Fibroblast of the aortic adventitia (primary cell): ENCODE results near the gene ITGA8. TPM values are rescaled to one million over a fixed set of nuclear protein-coding genes. Genes with fewer than 3 reads are reported as not detected.
"Not testable (repeated sequence)": the region's sequence is repeated elsewhere in the genome, so short reads cannot be mapped to it uniquely, and the experiment has no call there.

Experiments used
- DNase-seq: peaks from one replicate; pipeline ENCODE4 v3.0.0-alpha.2; 2010; ENCODE audit warnings: low read depth
- H3K4me3 ChIP-seq: 2 replicates; pipeline ENCODE4 v1.5.1; 2011; ENCODE audit warnings: low read depth, mild to moderate bottlenecking, control low read depth, low read length, moderate library complexity
- total RNA-seq: library from RNA; depleted of rRNA; stranded (reverse); fragments of >200 nt; gene quantifications from 2 replicates; pipeline ENCODE4 v1.2.3, GENCODE V29; 2012; ENCODE audit warnings: low replicate concordance
- TF ChIP-seq, protein P1 (sequence below): IDR thresholded peaks from 2 replicates; pipeline ENCODE4 v1.5.1; 2011; ENCODE audit warnings: mild to moderate bottlenecking, low read length, control low read depth, inconsistent platforms; ENCODE audit not compliant: insufficient read depth

The ITGA8 gene
- total RNA-seq, 1 donor: 38.5 TPM

DNA sequence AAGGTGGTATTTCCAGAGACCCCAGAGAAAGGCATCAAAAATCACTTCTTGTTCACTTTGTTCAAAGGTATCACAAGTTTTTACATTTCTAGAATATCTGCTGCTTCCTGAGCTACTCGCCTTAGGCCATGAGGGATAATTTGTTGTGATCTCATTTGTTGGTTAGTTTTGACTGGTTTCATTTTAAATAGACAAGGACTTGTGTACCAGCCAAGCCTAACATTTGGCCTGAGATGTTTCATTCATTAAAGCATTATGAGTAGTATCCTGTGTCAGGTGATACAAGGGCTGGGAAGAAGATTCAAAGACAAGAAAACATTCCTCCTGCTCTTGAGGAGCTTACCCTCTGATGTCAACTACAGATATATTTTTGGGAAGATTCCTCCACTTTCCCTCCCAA is 178.3 kb downstream of the ITGA8 start:
- TF ChIP-seq, protein P1, sequence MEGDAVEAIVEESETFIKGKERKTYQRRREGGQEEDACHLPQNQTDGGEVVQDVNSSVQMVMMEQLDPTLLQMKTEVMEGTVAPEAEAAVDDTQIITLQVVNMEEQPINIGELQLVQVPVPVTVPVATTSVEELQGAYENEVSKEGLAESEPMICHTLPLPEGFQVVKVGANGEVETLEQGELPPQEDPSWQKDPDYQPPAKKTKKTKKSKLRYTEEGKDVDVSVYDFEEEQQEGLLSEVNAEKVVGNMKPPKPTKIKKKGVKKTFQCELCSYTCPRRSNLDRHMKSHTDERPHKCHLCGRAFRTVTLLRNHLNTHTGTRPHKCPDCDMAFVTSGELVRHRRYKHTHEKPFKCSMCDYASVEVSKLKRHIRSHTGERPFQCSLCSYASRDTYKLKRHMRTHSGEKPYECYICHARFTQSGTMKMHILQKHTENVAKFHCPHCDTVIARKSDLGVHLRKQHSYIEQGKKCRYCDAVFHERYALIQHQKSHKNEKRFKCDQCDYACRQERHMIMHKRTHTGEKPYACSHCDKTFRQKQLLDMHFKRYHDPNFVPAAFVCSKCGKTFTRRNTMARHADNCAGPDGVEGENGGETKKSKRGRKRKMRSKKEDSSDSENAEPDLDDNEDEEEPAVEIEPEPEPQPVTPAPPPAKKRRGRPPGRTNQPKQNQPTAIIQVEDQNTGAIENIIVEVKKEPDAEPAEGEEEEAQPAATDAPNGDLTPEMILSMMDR: no peak
- H3K4me3 ChIP-seq: no peak overlapping the region
- no peak for DNase-seq

DNA sequence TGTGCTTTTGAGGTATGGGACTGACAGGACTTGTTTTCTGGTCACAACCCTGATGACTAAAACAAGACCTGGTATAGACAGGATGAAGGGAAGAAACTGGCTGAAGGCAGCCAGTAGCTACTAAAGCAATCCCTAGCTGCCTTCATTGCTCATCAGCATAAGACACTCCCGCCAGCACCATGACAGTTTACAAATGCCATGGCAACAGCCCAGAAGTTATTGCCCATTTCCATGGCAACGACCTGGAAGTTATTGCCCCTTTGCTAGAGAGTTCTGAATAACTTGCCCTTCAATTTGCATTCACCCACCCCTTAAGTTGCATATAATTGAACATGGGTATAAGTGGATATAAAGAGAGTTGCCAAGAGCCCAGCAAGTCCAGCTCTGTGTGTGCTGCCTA is 179.0 kb downstream of the ITGA8 start:
- H3K4me3 ChIP-seq: no peak overlapping the region
- TF ChIP-seq, protein P1: no peak
- no peak for DNase-seq

DNA sequence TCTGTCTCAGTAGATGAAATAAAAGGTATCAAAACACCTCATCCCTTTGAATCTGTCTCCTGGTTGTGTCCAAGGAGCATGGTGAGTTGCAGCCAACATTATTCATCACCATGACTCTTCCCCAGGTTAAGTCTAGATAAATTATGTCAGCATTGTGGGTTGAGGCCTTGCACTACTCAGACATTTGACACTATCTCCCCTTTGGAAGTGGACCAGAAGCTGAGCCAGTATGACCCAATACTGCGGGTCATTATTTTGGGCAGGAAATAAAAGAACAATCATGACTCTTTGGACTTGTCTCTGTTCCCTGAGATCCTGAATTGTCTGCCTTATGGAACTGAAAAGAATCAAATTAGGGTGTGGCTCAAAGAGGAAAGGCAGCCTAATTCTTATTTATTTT is 180.5 kb downstream of the ITGA8 start:
- no peak for DNase-seq

DNA sequence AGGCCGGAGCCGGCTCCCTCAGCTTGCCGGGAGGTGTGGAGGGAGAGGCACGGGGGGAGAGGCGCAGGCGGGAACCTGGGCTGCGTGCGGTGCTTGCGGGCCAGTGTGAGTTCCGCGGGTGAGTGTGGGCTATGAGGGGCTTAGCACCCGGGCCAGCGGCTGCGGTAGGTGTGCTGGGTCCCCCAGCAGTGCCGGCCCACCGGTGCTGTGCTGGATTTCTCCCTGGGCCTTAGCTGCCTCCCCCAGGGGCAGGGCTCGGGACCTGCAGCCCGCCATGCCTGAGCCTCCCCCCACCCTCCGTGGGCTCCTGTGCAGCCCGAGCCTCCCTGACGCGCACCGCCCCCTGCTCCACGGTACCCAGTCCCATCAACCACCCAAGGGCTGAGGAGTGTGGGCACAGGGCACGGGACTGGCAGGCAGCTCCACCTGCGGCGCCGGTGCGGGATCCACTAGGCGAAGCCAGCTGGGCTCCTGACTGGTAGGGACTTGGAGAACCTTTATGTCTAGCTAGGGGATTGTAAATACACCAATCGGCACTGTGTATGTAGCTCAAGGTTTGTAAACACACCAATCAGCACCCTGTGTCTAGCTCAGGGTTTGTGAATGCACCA is 184.7 kb downstream of the ITGA8 start:
- DNase-seq, H3K4me3 ChIP-seq: not testable (repeated sequence)

More for the DNA sequence above, 180.5 kb downstream of the ITGA8 start:
- TF ChIP-seq, protein P1: no peak
- no peak overlapping the region for H3K4me3 ChIP-seq

DNA sequence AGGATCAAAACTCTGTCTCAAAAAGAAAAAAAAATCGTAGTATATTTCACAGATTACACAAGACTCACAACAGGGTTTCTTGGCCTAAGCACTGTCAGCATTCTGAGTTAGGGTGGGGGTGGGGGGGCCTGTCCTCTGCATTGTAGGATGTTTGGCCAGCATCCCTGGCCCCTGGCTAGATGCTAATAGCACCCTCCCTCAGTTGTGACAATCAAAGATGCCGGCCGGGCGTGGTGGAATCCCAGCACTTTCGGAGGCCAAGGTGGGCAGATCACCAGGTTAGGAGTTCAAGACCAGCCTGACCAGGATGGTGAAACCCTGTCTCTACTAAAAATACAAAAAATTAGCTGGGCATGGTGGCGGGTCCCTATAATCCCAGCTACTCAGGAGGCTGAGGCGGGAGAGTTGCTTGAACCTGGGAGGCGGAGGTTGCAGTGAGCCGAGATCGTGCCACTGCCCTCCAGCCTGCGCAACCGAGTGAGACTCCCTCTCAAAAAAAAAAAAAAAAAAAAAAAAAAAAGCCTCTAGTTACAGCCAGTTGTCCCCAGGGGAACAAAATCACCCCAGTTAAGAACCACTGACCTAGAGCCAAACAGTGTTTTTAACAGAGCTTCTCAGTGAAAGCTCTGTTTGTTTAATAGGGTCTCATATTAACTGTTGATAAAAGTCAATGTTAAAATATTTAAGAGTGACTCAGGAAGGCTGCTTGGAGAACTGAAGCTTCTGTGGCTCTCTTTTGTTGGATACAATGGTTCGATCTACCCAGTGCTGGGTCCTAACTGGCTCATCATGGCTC is 187.6 kb downstream of the ITGA8 start:
- TF ChIP-seq, protein P1: no peak
- no peak for DNase-seq
- no peak overlapping the region for H3K4me3 ChIP-seq

DNA sequence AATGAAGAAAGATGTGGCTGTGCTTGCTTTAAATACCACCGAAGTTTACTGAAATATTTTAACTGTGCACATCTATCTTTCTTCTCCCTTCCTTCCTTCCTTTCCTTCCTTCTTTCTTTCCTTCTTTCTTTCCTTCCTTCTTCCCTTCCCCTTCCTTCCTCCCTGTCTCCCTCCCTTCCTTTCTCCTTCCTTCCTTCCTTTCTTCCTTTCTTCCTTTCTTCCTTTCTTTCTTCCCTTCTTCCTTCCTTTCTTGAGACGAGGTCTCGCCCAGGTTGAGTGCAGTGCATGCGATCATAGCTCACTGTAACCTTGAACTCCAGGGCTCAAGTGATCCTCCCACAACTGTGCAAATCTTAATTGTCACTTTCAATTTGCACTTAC is 190.9 kb downstream of the ITGA8 start:
- no peak for DNase-seq
- TF ChIP-seq, protein P1: no peak
- no peak overlapping the region for H3K4me3 ChIP-seq

DNA sequence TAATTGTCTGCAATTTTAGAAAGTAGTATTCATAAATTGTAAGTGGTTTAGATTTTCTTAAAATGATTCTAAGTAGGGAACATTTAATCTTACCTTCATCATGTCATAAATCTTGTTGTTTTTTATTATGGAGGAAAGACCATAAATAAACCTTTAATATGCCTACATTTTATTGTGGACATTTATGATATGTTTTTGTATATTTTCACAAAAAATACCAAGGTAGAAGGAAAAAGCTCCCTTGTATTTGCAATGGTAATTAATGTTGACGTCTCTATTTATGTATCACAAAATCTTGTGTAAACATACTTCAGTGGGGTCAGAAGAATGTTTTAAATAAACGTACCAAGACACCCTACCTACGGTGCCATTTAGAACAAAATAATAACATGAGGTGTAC is 193.0 kb downstream of the ITGA8 start:
- no peak for DNase-seq
- no peak overlapping the region for H3K4me3 ChIP-seq
- TF ChIP-seq, protein P1: no peak
